ENCODE results near the gene WIPF2.

WIPF2 gene

GRCh38 chr17:40329839-40330794 lies 111.0 kb downstream of the WIPF2 start:
- peak; percentile 56 for DNase-seq

GRCh38 chr17:40330850-40331470 lies 111.9 kb downstream of the WIPF2 start:
- DNase-seq = no peak

- peak; percentile 93 for DNase-seq
Measured at GRCh38 chr17:40331743-40332641, 112.9 kb downstream of the WIPF2 start.

All from NCI-H510A treated with DMSO at 0.1 percent for 48 hours (cell line).